ENCODE data around the gene SEH1L.

The SEH1L gene

GRCh38 chr18:13022644-13023043 is 74.8 kb downstream of the SEH1L start:
- no peaks in the 10 kb centered on the region for H3K9me3 ChIP-seq (ENCODE audit: severe bottlenecking)
- H3K27me3 ChIP-seq (ENCODE audit: insufficient read depth, poor library complexity, severe bottlenecking) = no peaks in the 10 kb centered on the region
- peaks cover 18% of the 10 kb centered on the region for H3K4me1 ChIP-seq (ENCODE audit: insufficient read depth, poor library complexity, severe bottlenecking)
- DNase-seq (ENCODE audit: low spot score) (no peak), ATAC-seq (ENCODE audit: low read depth) (no peak)
- peaks cover 89% of the 10 kb centered on the region for H3K36me3 ChIP-seq (ENCODE audit: low read depth)
- no peak overlapping the region for H3K4me3 ChIP-seq (ENCODE audit: severe bottlenecking)
- TF ChIP-seq CTCF (IDR thresholded peaks at IDR 0.05; ENCODE audit: poor library complexity, severe bottlenecking) = no peak
- H3K27ac ChIP-seq (ENCODE audit: poor library complexity, severe bottlenecking) = no peak overlapping the region

- TF ChIP-seq CTCF (IDR thresholded peaks at IDR 0.05; ENCODE audit: poor library complexity, severe bottlenecking) = no peak
- Histone ChIP-seq H3K27ac (ENCODE audit: poor library complexity, severe bottlenecking) (no peak overlapping the region), H3K36me3 (ENCODE audit: low read depth) (peaks cover 93% of the 10 kb centered on the region), H3K9me3 (ENCODE audit: severe bottlenecking) (no peaks in the 10 kb centered on the region), H3K4me3 (ENCODE audit: severe bottlenecking) (no peak overlapping the region), H3K27me3 (ENCODE audit: insufficient read depth, poor library complexity, severe bottlenecking) (no peaks in the 10 kb centered on the region), H3K4me1 (ENCODE audit: insufficient read depth, poor library complexity, severe bottlenecking) (no peaks in the 10 kb centered on the region)
- DNase-seq (ENCODE audit: low spot score) = no peak
- no peak for ATAC-seq (ENCODE audit: low read depth)
Measured at GRCh38 chr18:13025233-13025632, 77.4 kb downstream of the SEH1L start.

GRCh38 chr18:13026583-13027270 is 78.9 kb downstream of the SEH1L start:
- Histone ChIP-seq H3K27me3 (ENCODE audit: insufficient read depth, poor library complexity, severe bottlenecking) (no peaks in the 10 kb centered on the region), H3K36me3 (ENCODE audit: low read depth) (peaks cover 89% of the 10 kb centered on the region), H3K27ac (ENCODE audit: poor library complexity, severe bottlenecking) (no peak overlapping the region), H3K4me3 (ENCODE audit: severe bottlenecking) (no peak overlapping the region), H3K4me1 (ENCODE audit: insufficient read depth, poor library complexity, severe bottlenecking) (no peaks in the 10 kb centered on the region), H3K9me3 (ENCODE audit: severe bottlenecking) (no peaks in the 10 kb centered on the region)
- no peak for ATAC-seq (ENCODE audit: low read depth)
- DNase-seq (ENCODE audit: low spot score) = no peak
- no peak for TF ChIP-seq CTCF (IDR thresholded peaks at IDR 0.05; ENCODE audit: poor library complexity, severe bottlenecking)

GRCh38 chr18:13028869-13029268 is 81.1 kb downstream of the SEH1L start:
- Histone ChIP-seq H3K4me3 (ENCODE audit: severe bottlenecking) (no peak overlapping the region), H3K27ac (ENCODE audit: poor library complexity, severe bottlenecking) (no peak overlapping the region), H3K36me3 (ENCODE audit: low read depth) (peaks cover 83% of the 10 kb centered on the region), H3K4me1 (ENCODE audit: insufficient read depth, poor library complexity, severe bottlenecking) (no peaks in the 10 kb centered on the region), H3K9me3 (ENCODE audit: severe bottlenecking) (no peaks in the 10 kb centered on the region), H3K27me3 (ENCODE audit: insufficient read depth, poor library complexity, severe bottlenecking) (no peaks in the 10 kb centered on the region)
- TF ChIP-seq CTCF (IDR thresholded peaks at IDR 0.05; ENCODE audit: poor library complexity, severe bottlenecking) = no peak
- DNase-seq (ENCODE audit: low spot score) = no peak
- ATAC-seq (ENCODE audit: low read depth) = no peak

- Histone ChIP-seq H3K36me3 (ENCODE audit: low read depth) (peaks cover 59% of the 10 kb centered on the region), H3K27me3 (ENCODE audit: insufficient read depth, poor library complexity, severe bottlenecking) (no peaks in the 10 kb centered on the region), H3K27ac (ENCODE audit: poor library complexity, severe bottlenecking) (no peak overlapping the region), H3K4me3 (ENCODE audit: severe bottlenecking) (no peak overlapping the region), H3K4me1 (ENCODE audit: insufficient read depth, poor library complexity, severe bottlenecking) (no peaks in the 10 kb centered on the region), H3K9me3 (ENCODE audit: severe bottlenecking) (no peaks in the 10 kb centered on the region)
- no peak for DNase-seq (ENCODE audit: low spot score)
- no peak for ATAC-seq (ENCODE audit: low read depth)
- no peak for TF ChIP-seq CTCF (IDR thresholded peaks at IDR 0.05; ENCODE audit: poor library complexity, severe bottlenecking)
Measured at GRCh38 chr18:13032173-13032572, 84.4 kb downstream of the SEH1L start.
